HG02981 (cell line): ENCODE measurements around the gene TOMM20L.
A peak's percentile ranks its signal among the peaks of the same experiment; 100 is the strongest.
"Not testable (repeated sequence)": the region's sequence is repeated elsewhere in the genome, so short reads cannot be mapped to it uniquely, and the experiment has no call there.

Experiments used
- ATAC-seq: cut with Tn5 transposase; IDR thresholded peaks from one replicate; pipeline ENCODE4 v1.9.1; 2021; ENCODE audit warnings: mild to moderate bottlenecking, moderate library complexity; ENCODE audit not compliant: unreplicated experiment

TOMM20L gene

DNA sequence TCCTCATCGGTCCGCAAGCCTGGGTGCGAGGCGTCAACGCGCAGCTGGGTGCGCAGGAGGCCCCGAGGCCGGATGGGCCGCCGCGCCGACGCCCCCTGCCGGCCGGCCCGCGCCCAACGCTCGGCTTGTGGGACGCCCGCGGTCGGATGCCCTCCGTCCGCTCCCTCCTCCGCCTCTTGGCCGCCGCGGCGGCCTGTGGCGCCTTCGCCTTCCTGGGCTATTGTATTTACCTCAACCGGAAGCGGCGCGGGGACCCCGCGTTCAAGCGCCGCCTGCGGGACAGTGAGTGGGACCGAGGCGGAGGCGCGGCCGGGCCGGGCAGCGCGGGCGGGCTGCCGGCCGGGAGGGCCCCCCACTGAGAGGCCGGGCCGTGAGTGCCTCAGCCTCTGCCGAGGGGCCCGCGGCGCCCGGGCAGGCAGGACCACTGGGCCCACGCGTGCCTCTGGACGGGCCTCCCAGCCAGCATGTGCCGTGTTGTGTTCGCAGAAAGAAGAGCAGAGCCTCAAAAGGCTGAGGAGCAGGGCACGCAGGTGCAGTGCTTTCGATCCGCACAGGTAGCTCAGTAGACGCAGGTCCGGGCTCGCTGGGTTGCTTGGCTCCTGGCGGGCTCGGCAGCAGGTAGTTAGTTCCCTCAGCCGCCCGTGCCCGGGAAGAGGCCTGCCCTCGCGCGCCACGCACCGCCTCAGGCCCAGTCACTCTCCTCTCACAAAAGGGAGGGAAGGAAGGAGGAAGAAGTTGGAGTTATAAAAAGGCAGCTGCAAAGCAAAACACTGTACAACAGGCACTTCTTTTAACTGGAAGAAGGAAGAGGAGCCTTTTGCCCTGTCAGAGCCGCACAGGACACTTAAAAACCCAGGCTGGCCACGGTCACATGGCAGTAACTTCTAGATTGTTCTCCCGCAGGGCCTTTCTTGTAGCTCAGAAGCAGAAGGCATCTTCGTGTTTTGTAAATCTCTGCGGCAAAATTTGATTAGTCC lies at the start of gene TOMM20L:
TOMM20L (plus strand) TSS at position 119 of the 977 bp plus-strand sequence; CDS start at position 147, 28 bp downstream.
- ATAC-seq = peak; percentile 92

DNA sequence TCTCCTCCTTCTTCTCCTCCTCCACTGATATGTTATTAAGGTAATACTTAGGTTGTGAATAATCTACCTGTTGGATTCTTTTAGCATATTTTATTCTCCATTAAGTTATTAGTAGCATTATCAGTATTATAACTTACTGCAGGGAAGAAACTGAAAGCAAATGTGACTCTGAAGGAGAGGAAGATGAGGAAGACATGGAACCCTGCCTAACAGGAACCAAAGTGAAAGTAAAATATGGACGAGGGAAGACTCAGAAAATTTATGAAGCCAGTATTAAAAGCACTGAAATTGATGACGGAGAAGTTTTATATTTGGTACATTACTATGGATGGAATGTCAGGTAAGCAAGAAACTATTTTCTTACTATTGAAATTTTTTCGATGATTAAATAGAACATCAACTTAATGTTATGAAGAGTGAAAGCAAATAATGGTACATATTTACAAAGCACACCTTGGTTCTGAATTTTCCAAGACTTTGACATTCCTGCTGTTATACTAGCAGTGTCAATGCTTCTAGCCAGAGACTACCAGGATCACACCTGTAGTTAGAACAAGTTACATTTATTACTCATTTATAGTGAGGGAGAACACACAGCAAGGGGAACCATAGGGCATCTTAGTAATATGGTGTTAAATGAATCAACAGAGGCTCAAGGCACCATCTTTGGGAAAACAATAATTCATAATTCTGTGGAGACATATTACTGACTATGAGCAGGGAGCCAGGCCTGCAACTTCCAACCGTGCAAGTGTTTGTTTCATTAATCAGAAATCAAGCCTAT lies 42.0 kb upstream of the TOMM20L start:
- no peak for ATAC-seq

DNA sequence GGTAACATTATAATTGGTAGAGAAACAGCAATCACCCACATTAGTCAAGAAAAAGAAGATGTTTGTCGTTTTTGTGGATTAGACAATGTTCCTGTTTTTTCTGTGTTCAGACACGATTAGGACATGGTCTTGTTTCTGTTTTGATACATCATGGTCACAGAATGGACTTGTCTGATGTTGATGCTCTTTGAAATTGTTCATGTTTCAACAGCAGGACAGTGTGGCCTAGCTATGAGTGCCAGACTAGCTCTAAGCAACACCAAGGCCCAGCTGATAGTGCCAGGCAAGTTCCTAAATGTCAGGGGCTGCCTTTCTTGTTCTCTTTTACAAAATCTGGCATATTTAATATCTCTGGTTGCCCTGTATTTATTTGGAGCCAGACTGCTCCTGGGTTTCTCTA lies 40.9 kb upstream of the TOMM20L start:
- ATAC-seq = no peak

DNA sequence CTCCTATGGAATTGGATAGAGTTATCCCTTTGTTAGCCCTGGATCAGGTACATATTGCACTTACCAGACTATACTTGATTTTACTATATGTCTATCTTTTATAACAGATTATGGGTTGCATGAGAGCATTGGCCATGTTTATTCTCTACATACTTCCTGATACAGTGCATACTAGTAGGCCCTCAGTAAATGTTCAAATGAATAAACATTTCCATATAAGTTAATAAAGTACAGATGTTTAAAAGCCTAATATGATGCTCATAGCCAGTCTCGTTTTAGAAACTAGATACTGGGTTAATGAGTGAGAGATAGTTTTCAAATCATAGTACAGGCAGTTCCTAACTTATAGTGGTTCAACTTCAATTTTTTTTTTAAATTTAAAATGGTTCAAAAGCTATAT lies 39.5 kb upstream of the TOMM20L start:
- ATAC-seq = no peak

DNA sequence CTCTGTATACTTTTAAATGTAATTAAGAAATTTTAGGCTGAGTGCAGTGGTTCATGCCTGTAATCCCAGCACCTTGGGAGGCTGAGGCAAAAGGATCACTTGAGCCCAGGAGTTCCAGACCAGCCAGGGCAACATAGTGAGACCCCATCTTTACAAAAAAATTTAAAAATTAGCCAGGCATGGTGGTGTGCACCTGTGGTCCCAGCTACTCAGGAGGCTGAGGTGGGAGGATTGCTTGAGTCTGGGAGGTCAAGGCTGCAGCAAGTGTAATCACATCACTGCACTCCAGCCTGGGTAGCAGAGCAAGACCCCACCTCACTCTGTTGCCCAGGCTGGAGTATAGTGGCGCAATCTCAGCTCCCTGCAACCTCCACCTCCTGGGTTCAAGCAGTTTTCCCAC lies 33.5 kb upstream of the TOMM20L start:
- ATAC-seq = not testable (repeated sequence)

DNA sequence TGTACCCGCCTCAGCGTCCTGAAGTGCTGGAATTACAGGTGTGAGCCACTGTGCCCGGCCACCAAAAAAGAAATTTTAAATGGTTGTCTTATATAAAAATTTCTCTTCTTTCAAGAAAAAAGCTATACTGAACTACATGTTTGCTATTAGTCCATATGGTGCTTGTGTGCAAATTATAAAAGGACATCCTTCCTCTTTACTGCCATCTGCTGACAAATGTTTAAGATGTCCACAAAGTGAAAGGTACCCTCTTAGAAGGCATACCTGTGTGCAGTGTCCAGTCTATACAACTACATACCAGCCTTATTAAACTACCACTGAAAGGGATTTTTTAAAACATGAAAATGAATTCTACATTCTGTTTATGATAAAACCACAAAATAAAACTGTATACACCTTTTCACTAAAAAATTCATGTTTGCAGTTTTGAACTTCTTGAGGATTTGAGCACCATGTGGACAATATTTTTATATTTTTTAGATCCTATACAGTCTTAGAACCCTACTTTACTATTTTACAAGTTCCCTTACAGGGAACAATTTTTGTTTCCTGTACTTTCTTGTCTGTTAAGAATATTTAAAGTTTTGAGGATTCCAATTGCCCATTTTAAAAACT lies 32.8 kb upstream of the TOMM20L start:
- ATAC-seq = no peak

DNA sequence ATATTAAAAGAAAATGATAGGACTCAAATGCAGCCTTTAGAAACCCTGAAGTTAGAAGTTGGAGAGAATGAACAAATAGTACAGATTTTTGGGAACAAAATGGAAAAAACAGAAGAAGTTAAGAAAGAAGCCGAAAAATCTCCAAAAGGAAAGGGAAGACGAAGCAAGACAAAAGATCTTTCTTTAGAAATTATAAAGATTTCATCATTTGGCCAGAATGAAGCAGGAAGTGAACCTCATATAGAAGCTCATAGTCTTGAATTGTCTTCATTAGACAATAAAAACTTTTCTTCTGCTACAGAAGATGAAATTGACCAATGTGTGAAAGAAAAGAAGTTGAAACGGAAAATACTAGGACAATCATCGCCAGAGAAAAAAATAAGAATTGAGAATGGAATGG lies 31.4 kb upstream of the TOMM20L start:
- ATAC-seq = no peak

DNA sequence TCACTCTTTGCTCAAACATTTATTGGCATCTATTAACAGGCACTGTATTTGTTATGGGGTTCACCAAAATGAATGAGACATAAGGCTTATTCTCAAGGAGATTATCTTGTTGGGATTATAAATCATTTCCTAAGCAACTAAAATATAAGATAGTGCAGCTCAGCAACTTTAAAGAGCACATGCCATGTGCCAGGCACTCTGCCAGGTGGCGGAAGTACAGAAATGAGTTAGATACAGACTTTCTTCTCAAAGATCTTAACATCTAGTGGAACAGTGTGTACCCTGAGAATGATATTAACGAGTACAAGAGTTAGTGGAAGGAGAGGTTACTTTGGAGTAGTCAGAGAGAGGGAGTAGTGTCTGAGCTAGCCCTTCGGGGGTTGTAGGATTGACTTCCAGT lies 28.4 kb upstream of the TOMM20L start:
- no peak for ATAC-seq

DNA sequence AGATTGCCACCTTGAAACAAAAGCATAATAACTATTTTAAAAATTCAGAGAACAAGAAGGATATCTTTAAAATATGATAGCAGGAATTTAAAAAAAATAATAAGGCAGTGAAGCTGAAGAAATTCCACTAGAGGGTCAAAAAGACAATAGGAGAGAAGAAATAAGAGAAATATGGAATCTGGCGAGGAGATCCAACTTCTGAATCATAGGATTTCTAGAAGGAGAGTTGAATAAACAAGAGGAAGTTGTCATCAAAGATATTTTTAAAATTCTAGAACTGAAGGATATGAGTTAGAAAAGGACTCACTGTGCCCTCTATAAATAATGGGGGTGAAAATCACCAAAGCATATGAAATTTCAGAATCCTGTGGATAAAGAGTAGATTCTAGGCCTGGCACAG lies 26.8 kb upstream of the TOMM20L start:
- no peak for ATAC-seq

DNA sequence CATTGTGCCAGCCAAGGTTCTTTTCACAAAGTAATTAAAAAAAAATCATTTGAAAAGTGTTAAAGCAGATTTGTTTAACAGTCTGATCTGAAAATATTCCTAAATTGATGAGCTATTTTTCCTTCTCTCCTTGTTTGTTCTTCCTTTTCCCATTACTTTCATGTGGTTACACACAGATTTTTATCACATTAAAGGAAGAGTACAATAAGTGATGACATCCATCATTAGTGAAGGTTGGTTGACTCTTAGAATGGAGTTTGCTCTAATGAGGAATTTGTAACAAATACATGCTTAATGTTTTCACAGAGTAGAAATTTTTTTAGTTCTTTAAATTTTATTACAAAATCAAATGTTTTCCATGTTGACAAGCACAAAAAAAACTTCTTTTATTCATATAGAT lies 18.9 kb upstream of the TOMM20L start:
- no peak for ATAC-seq

DNA sequence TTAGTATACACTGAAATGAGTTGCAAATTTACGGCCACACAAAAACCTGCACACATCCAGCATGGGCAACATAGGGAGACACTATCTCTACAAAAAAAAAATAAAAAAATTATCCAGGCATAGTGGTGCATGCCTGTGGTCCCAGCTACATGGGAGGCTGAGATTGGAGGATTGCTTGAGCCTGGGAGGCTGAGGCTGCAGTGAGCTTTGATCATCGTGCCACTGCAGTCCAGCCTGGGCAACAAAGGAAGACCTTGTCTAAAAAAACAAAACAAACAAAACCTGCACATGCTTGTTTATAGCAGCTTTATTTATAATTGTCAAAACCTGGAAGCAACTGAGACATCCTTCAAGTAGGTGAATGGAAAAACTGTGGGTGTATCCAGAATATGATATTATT lies 4.9 kb upstream of the TOMM20L start:
- no peak for ATAC-seq

DNA sequence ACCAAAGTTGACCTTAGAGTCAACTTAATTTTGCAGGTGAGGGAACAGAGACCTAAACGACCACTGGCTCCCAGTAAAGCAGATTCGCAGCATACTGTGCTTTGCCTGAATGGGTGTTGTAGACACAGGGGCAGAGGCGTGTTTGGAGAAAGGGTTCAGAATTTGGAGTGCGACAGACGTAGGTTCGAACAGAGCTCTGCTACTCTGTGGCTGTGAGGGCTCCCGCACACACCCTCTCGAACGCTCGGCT lies 243 bp upstream of the TOMM20L start:
- ATAC-seq = no peak

DNA sequence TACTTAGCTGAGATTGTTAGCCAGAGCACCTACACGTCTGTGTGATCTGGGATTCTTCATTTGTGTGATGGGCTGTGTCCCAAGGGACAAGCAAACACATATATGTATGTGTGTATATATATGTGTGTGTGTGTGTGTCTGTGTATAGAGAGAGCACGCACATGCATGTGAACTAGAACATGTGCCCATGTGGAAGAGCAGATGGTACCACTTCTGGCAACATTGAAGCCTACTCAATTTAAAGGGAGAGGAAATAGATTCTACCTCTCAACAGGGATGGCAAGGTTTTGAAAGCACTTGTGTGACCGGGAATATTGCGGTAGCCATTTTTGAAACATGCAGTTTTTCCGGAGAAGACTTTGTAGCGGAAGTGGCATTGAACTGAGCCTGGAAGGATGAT lies 1.4 kb downstream of the TOMM20L start:
- ATAC-seq = no peak

DNA sequence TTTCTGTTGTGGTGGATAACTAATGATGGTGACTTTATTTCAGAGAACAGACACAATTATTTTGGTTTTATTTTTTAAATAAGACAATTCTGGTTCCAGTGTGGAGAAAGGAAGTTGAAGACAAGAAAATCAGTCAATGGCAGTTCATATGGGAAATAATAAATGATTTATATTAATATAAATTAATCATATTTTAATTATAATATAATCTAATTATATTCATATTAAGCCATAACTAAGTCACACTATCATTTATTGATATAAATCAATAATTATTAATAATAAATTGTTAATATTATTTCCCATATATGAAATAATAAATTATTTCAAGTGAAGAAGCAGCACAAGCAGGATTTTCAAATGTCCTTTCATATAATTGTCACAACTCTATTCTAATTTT lies 2.8 kb downstream of the TOMM20L start:
- no peak for ATAC-seq

DNA sequence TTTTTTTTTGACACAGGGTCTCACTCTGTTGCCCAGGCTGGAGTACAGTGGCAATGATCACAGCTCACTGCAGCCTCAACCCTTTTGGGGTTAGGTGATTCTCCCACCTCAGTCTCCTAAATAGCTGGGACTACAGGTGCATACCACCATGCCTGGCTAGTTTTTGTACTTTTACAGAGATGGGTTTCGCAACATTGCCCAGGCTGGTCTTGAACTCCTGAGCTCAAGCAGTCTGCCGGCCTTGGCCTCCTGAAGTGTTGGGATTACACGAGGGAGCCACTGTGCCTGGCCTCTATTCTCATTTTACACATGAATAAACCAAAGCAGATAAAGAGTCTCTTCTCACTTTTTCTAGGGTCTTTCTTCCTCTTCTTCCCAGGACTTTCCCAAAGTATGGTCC lies 3.2 kb downstream of the TOMM20L start:
- ATAC-seq = no peak

DNA sequence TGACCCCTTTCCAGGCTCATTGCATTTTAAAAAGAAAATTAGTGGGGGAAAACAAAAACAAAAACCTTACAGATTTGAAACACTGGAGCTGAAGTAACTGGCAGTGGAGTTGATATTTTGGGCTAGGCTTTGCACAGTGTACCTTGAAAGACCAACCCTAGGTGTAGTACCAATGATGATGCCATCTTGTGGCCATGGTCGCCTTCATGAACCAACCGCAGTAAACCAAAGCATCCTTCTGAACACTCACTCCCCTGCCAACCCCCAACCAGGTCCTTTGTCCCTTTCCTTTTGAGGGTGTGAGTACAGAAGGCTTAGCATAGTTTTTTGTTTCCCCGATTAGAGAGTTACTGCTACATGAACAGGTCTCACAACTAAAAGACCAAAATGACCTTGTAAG lies 5.9 kb downstream of the TOMM20L start:
- no peak for ATAC-seq

DNA sequence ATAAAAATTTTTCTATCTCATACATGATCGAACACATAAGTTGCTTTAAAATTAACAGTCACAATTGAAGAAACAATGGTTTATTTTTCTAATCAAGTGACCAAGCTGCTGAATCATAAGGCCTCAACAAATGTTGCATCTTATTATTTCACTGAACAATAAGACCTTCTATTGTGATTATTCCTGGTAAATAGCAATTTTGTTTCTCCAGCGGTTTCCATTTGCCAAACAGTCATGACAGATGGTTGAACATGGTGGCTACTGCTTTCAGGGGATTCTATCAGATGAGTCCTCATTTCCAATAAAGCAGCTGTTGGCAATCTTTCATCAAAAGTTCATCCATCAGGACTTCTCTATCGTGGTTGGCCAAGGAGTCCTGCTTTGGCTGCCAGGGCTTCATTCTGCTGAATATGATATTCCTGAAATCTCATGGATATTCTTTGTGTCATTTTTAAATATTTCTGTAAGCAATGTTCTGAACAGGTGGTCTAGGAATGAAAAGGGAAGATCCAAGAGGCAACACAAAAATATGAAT lies 13.0 kb downstream of the TOMM20L start:
- no peak for ATAC-seq

DNA sequence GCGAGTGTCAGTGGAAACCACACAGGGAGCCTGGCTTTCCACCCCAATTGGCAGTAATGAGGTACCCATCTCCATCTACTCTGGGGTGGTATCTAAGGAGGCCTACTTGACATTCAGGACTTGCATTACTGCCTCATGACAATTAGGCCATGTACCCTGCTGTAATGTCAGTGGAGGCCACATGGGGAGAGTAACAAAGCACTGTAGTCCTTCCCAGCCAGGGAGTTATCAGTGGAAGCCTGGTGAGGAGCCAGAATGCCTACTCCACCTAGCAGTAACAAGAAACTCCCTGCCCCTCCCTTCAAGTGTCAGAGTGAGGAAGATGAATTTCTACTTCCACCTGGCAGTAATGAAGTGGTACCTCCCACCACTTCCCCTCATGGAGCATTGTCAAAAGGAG lies 19.1 kb downstream of the TOMM20L start:
- ATAC-seq = no peak

DNA sequence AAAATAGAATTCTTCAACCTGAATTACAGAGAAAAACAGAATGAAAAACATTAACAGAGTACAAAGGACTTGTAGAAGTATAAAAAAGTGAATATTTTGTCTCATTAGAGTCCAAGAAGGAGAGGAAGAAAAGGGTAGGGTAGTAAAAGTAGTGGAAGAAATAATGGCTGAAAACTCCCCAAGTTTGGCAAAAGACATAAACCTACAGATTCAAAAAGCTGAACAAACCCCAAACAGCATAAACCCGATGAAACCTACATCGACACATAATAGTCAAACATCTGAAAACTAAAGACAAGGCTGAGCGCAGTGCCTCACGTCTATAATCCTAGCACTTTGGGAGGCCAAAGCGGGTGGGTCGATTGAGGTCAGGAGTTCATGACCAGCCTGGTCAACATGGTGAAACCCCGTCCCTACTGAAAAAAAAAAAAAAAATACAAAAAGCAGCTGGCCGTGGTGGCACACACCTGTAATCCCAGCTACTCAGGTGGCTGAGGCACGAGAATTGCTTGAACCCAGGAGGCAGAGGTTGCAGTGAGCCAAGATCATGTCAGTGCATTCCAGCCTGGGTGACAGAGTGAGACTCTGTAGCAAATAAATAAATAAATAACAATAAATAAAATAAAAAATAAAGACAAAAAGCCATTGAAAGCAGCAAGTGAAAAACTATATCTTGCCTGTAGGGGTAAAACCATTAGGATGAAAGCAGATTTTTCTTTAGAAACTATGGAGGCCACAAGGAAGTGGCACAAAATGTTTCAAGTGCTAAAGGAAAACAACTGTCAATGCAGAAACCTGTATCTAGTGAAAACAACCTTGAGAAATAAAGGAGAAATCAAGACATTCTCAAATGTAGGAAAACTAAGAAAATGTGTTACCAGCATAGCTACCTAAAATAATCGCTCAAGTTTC lies 20.2 kb downstream of the TOMM20L start:
- ATAC-seq = no peak

DNA sequence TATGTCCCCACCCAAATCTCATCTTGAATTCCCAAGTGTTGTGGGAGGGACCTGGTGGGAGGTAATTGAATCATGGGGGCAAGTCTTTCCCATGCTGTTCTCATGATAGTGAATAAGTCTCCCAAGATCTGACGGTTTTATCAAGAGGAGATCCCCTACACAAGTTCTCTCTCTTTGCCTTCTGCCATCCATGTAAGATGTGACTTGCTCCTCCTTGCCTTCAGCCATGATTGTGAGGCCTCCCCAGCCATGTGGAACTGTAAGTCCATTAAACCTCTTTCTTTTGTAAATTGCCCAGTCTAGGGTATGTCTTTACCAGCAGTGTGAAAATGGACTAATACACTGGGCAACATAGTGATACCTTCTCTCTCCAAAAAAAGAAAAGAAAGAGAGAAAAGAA lies 21.2 kb downstream of the TOMM20L start:
- not testable (repeated sequence) for ATAC-seq
